ENCODE results near the gene EPHA7.

Gene EPHA7

DNA sequence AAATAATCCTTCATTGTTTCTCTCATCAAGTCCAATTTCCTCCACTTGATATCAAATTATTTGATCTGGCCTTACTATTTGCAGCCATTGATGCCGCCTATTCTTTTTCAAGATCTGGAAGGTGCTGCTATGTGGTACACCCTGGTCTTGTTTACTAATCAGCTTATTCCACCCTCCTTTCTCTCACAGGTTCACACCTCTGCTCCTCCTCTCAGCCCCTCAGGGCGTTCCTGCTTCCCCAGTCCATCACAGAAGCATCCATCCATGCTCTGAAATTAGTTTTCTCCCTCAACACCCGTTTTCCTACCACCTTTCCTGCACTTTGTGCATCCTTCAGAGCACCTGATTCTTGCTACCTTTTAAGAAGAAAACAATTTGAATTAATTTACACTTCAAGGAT is 183.6 kb downstream of the EPHA7 start:
- DNase-seq, result no peak

DNA sequence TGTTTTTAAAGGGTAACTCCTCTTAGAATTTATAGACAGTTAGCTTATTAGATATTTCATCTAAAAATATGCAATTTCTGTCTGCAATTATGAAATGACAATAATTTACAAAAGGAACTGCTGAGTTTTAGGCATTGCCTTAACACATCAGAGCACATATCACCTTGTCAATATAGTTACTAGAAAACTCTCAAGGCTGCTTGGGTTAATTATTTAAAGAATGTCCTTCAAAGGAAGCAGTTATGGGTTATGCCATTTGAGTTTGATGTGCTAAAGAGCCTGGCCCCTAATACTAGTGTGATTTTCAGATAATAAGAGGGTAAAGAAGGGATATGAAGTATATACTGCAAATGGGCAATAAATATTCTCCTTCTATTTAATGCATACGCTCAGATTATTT is 192.5 kb downstream of the EPHA7 start:
- no peak for DNase-seq

DNA sequence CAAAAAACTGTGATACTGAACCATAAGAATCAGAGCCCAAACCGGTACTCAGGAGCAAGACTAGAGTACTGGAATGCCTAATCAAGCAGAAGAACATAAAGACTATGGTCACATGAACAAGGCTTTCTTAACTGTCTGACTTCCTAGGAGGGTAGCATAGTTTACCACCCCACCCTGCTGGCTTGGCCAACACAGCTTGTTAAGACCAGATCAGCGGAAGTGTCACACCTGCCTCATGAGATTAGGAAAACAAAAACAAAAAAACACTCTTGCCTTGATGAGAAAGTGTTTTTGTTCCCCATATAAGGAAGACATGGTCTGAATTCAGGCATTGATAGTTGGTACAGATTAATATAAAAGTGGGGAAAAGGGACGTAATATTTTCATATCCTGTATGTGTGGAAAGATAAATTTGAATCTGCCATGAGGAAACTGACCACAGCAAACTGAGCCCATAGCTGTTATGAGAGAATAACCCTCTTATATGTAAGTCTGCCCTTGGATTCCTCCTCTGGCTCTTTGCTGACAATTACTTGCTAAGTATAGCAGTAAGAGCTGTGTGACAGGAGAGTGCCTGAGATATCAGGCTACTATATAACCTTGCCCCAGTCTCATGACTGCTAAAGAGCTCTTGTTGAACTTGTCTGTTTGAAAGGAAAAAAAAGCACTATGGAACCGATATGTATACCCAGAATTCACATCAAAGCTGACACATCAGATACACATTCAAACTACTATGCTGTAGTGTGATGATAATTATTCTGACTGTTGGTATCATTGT is 197.1 kb downstream of the EPHA7 start:
- no peak for DNase-seq

DNA sequence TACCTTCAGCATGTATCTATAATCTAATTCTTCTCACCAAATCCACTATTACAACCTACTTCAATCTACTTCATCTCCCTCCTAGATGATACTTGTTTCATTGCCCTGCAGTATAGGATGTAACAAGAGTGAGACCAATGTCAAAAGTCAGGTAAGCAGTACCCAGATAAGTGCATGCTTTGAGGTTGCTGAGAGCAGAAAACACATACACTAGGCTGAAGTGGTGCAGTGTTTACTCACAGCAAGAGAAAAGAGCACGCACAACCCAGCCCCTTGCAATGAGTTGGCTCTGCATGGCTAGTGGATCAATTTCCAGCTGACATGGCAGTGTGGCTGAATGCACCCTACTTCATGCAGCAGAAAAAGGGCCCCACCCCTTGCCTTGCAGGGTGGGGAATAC is 199.9 kb downstream of the EPHA7 start:
- DNase-seq, result no peak

DNA sequence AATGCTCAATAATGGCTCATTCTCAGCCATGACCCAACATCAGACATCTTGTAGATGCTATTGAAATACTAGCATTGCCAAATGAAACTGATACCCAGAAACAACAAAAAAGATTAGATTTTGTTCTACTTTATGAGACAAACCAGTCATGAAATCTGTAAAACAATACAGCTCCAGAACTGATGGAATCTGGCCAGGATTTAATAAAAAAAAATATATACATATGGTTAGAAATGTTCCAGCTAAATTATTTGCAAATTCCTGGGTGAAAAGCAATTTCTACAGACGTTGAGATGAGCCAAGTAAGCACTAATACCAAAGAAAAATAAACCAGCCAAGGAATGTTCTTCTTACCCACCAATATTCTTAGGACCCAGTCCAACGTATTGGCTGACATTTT is 201.3 kb downstream of the EPHA7 start:
- DNase-seq, result no peak

DNA sequence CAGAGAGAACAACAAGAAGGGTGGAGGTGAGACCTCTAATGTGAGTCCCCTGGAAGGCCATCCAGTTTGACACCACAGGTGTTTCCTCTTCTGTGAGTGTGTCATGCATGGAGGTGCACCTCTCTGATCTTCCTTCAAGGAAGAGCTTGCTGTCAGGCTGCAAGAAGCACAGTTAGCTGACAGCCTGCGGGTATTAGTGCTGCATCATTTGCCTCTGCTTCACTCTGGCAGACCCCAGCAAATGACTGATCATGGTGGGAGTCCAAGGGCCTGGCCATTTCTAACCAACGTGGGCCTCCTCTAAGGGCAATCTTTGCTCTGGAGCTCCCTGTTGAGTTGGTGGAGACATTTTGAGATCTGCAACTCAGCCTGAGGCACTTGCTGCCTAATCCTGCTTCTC is 206.3 kb downstream of the EPHA7 start:
- no peak for DNase-seq

DNA sequence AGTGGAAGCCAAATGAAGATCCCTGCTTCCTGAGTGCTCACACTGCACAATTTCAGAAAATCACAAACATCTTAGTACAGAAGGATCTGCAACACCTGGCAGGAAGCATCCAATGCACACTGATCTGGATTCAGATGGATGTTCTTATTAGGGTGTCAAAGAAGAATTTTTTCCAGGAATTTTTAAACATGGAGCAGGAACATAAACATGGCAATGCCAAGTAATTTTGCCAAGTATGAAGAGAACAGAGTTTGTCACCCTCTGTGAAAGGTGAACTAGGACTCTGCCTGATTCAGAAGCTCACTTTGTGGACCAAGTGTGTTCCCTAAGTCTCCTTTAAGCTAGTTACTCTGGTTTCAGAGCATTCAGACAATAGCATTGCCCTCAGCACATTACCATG is 208.5 kb downstream of the EPHA7 start:
- DNase-seq, result no peak

DNA sequence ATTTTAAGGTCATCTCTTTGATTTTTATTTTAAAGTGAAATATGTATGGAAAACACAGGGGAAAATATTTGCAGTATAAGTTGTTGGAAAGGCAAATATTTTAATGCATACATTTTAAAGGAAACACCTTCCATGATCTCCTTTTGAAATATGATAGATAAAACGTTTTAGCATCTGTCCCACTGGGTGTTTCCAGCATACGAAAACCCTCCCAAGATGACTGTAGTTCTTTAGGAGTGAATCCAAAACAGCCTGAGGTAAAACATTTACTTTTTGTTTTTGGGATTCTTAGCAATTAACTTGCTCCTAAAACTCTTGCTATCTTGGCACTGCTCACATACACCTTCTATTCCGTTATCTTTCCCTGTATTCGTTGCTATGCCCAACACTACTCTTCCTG is 210.0 kb downstream of the EPHA7 start:
- no peak for DNase-seq

DNA sequence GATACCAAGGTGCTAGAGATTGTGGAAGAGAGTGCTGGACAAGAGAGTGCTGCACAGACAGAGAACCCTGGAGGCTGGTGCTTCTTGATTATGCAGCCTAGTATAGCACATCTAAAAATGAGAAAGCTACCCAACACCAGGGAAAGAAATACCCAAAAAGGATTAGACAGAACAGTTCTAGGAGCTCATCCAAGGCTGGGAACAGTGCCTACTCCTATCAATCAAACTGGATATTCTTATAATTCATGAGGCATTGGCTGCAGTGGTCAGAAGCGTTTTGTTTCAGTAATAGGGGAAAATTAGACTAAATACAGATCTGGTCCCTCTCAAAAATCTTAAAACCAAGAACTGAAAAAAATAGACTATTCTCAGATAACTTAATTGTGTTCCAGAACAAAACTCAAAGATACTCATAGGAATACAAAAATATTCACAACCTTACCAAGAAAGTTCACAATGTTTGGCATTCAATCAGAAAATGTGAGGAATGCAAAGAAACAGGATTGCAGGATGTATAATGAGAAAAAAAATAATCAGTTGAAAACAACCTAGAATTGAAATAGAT is 222.9 kb downstream of the EPHA7 start:
- DNase-seq, result no peak

DNA sequence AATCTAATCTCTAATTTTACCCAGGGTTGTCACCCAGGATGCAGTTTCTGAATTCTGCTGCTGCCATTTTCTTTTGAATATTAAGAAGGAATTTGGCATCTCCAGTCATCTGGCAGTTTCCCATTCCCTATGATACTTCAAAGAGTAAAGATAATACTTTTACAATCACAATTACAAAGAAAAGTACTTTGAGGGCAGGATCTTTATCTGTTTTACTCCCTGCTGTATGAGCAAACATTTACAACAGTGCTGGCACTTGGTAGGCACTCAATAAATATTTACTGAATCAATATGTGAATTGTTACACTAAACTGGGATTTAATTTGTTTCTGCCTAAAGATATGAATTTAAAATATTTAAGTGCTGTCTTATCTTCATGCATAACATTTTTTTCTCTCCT is 224.9 kb downstream of the EPHA7 start:
- no peak for DNase-seq

DNA sequence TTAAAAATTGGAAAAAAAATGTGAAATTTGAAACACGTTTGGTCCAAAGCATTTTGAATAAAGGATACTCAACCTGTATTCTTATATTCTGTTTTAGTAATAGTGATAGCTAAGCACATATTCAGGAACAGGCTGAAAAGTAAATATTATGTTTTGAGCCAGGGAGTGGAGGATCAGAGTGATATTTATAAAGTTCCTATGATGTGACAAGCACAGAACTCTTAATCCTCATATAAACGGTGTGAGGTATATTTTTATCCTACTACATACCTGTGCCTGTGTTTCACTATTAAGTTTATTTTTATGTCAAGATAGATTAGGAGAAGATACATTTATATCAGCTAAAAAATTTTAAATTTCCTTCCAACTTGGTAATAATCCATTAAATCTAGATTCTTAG is 225.5 kb downstream of the EPHA7 start:
- DNase-seq, result no peak

Data from activated CD4-positive, alpha-beta T cell treated with anti-CD3 and anti-CD28 coated beads, Interleukin-10, Interleukin-2, amounts not matched to agents 100 ng/mL and 50 ng/mL, durations not matched to agents 16 hours and 8 hours (primary cell).